Measurements from ENCODE around the gene EOLA2. TPM values are rescaled to one million over a fixed set of nuclear protein-coding genes. Genes with fewer than 3 reads are reported as not detected.
"Not testable (repeated sequence)": the region's sequence is repeated elsewhere in the genome, so short reads cannot be mapped to it uniquely, and the experiment has no call there.

EOLA2 gene
- 32.6 TPM for polyA plus RNA-seq (2013, experiment 1 of 2; ENCODE audit: insufficient read length)
- 29.2 TPM for polyA plus RNA-seq (2013, experiment 2 of 2; ENCODE audit: insufficient read length)

DNA sequence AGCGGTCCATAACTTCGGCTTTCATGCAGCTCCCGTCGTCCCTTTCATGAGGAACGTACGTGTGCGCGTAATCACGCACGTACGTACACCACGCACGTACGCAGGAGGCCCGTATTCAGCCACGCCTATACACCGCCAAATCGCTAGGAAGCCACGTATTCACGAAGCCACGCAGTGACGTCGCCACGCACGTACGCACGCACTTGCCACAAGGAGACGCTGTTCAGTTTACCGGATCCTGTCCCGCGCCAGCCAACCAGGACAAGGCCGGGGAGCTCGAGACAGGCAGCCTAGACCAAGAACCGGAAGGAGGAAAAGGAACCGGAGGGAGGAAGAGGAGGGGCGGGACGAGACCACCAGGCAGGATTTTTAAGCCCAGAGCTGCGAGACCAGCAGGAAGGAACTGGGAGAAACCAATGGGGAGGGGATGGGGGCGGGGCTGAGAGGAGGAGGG lies at the start of gene EOLA2:
EOLA2 (minus strand) TSS at position 65 of the 454 bp plus-strand sequence. CDS start 4,617 bp downstream, outside the sequence.
- peak; percentile 99 for DNase-seq

DNA sequence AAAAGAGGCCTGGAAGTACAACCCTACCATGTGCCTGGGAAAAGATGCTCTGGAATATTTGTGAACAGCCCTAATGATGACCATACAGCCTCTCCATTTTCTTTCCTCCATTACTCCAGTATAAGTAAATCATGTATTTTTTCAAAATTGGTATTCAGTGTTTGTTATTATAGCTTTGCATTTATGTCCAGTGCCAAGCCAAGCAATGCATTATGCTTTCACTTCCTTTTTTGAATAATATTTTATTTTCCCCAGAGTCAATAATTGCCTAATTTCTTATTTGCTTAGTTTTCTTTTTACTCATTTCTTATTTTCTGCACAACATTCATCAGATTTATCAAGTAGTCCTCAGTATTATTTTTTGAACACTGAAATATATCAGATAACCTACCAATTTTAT lies 49.3 kb upstream of the EOLA2 start:
- DNase-seq = no peak

DNA sequence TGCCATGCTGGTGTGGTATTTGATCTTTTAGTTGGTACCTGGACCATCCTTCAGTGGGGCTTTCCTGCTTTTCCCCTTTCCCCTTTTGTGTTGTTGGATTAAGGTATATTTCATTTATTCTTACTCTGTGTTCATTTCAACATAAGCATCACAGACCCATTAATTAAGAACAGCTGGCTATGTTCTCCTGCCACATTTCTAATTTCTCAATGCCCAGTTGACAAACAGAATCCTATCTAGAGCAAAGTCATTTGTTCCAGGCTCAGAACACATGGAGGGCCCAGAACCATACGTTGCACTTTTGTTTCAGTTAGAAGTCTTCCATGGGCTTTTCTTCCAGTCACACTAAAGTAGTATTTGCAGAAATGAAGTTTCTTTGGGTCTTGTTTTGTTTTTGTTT lies 46.1 kb upstream of the EOLA2 start:
- DNase-seq = no peak

DNA sequence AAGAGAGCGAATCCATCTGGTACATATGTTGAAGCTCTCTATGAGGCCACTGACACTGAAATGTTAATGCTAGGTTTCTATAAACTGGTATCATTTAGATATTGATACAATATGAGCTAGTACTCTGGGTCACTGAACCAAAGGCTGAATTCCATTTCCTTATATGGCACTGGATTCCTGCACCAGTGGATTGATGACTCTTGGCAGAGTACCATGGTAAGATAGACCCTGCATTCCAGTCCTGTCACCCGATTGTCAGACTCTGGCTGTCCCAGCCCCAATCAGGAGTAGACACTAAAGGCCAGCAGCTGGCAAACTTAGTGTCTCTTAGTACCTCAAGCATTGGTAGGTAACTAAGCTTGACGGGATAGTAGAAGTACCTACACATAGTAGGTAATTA lies 44.0 kb upstream of the EOLA2 start:
- DNase-seq = peak; percentile 64

DNA sequence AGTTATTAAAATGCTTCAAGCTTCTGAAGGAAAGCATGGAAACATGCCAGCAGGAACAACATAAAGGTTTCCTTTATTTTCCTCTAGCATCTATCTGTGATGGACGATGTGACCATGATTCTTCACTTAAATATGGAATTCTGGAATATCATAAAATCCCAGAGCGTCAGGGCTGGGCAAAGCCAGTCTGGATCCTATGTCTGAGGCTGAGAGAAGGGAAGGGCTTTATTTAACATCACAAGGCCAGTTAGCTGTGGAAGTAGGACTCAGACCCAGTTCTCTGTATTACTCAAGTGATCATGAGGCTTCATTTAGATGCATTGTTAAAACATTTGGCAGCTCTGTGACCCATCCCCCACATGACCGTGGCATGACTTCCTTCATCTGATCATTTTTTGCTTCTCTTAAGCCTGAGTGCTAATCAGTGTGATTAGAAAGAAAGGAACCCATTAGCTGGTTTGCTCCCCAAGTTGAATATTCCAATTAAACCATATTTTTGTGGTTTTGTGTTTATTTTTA lies 40.9 kb upstream of the EOLA2 start:
- DNase-seq = no peak

DNA sequence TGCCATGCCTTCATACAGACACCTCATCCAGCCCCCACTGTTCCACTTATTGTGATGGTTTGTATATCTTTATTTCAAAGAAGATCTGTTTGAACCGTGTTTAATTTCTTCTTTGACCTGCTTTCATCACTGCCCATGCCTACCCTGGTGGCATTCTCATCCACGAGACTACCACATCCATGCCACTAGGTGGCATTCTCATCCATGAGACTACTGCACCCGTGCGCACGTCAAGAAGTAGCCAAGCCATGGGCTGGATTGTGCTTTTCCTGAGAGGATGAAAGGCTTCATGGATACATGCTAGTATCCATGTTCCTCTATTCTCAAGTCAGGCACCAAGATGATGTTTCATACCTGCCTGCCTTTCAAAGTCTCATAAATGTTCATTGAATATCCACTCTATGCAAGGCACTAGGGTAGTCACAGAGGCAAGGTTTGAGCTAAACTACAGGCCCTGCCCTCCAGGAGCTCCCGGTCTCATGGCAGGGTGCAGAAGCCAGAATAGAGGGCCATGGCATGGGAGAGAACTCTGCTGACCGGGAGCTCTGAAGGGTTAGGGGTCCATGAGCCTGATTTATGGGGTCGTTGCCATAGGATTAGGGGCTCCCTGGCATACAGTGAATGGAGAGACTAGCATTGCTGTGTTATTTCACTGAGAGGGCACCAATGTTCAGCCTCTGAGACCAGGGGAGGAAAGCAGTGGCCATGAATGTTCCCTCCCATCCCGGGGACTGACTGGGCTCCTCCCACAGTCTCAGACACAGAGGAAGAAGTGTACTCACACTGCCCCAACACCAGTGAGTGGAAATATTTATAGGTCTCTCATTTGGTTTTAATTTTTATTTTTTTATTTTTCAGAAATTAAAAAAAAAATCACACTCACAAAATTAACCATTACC lies 24.8 kb upstream of the EOLA2 start:
- DNase-seq = peak; percentile 77

DNA sequence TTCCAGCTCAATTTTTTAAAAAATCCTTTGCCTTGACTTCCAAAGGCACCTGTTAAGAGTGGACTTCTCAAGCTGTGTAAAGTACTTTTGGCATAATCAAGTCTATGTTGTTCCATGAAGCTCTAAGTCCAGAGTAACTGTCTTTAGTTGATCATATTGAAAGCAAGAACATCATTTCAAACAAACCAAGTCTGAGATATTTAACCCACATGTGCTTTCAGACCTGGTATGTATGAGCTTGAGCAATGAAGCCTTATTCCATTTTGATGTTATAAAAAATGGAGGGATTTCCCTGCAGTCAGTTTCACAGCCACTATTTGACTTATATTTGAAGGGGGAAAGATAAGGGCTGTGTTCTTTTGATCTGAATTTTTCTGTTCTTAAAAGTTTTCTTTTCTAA lies 23.7 kb upstream of the EOLA2 start:
- DNase-seq = no peak

DNA sequence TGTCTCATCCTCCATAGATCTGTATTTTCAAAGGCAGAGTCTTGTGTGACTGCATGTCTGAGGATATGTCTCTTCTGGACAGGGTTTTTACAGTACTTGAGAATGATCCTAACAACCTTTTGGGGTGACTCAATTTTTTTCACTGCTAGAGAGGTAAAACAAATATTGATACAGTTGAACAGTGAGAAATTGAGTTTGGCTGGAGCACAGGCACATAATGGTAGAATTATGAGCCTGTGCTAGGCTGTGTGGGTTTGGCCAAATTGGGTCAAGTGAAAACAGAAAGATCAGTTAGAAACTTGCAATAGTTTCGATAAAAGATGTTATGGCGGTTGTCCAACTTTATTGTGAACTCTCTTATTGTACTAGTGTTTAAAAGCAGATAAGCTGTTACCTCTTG lies 23.3 kb upstream of the EOLA2 start:
- no peak for DNase-seq

DNA sequence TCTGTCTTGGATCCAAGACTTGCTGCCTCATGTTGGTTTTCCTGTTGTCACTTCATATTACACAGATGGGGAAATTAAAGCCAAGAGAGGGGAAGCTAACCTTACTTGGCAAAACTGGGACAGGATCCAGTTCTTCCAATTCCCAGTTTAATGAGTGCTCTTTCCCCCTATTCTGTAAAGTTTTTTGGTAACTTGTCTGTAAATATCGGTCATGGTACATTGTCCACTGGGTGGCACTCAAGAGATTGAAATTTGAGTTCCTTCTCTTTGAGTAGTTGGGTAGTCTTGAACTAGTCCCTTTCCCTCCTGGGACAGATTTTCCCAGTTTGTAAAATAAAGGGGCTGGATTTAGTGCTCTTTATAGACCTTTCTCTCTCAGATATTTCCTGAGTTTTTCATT lies 12.4 kb upstream of the EOLA2 start:
- peak; percentile 59 for DNase-seq

DNA sequence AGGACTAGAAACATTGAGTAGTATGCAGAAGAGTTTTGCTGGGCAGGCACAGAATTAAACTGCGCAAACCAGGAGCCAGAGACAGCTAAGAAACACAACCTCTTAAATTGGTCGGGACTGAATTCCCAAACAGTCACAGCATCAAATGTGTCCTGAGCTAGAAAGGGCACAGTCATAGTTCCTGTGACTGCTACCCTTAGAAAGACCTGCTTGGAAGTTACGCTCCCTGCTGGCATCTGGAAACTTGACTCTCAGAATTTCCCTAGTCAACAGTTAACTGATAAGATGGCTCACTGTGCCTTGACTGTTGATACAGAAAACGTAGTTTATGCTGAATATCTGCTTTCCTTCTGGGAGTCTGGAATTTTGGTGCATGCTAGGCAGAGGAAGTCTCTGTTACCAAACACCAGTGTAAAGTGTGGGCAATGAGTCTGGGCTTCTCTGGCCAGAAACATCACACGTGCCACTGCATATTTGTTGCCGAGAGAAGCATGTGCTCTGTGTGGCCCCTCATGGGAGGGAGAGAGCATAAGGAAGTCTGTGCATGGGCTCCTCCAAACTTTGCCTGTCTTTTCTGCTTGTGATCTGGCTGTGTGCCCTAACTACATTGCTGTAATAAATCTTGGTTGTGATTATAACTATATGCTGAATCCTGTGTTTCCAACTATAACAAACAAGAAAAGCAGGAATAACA lies 11.6 kb upstream of the EOLA2 start:
- DNase-seq = no peak

DNA sequence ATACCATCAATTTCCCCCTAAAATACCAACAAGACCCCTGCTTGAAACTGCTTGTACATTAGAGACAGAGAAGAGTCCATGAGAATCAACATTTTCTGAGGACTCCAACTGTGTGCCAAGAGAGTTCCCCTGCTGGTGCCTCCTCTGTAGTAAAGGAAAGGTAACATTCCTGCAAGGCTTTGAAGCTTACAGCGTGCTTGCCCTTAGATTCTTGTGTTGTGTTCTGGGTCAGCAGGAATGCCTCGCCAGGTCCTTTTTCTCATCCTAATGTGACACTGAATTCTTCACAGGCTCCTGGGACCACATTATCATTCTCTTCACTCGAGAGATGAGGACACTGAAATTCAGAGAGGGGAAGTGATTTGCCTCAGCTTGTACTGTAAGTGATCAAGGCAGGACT lies 9.7 kb upstream of the EOLA2 start:
- DNase-seq = no peak

DNA sequence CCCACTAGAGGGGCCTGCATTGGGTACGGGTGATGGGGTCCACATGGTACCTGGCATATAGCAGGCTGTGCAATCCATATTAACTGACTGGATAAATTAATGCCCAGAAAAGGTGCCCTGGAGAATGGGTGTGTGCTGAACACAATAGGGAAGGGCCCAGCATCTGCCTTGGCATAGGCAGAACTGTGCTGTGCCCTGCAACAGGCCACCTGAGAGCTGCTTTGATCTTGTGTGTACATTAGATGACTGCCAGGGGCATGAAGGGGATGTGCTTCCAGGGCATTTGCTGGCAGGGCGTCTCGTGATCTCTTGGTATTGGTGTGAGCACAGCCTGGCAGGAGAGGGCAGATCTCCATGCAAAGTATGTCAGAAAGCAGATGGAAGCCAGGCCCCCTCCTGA lies 8.6 kb upstream of the EOLA2 start:
- DNase-seq = not testable (repeated sequence)

DNA sequence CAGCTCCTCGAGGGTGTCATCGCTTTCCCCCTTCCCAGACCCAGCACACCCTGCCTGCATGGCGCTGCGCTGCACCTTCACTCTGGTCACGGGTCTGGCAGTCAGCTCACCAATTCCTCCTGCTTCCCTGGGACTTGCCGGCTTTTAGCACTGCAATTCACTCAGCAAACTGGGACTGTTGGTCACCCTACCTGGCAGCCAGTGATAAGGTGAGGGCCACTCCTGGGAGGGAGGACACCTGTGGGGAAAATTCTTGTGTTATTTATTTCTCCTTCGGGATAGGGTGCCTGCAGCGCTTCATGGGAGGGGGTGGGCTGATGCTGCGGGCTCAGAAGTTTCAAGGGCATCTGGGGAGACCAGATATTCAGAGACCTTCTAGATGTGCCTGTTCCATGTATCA lies 7.5 kb upstream of the EOLA2 start:
- not testable (repeated sequence) for DNase-seq

DNA sequence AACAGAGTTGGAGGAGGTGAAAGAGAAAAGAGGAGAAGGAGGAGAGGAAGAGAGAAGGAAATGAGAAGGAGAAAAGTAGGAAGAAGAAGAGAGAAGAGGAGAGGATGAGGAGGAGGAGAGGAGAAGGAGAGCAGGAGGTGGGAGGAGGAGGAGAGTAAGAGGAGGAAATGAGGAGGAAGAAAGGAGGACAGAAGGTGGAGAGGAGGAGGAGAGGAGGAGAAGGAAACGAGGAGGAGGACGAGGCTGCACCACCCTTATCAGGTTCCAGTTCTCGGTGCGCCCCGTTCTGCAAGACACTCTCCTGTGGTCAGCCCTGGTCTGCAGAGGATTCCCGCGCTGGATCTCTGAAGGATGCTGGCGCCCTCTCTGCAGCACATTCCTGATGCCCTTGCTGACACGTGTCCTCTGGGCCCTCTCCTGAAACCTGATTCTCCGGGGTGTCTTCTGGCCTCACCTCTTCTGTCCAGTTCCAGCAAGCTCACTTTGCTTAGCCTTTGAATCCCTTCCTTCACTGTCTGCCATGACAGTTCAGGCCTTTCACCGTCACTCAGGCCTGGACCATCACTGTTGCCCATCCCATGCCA lies 6.9 kb upstream of the EOLA2 start:
- not testable (repeated sequence) for DNase-seq

DNA sequence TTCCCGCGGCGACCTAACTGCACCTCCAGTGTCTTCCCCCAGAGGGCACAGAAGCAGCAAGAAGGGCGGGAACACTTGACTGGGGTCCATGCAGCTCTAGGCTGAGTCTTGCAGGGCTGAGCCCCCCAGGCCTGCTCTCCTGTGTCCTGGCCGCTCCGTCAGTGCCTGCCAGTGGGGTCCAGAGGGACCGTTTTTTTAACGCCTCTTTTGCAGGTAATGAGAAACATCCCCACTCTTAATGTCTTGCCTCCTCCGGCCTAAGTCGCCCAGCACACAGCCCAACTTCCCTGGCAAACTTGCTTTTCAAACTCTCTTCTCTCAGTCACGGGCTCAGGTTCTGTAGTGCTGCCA lies 2.4 kb upstream of the EOLA2 start:
- DNase-seq = not testable (repeated sequence)

DNA sequence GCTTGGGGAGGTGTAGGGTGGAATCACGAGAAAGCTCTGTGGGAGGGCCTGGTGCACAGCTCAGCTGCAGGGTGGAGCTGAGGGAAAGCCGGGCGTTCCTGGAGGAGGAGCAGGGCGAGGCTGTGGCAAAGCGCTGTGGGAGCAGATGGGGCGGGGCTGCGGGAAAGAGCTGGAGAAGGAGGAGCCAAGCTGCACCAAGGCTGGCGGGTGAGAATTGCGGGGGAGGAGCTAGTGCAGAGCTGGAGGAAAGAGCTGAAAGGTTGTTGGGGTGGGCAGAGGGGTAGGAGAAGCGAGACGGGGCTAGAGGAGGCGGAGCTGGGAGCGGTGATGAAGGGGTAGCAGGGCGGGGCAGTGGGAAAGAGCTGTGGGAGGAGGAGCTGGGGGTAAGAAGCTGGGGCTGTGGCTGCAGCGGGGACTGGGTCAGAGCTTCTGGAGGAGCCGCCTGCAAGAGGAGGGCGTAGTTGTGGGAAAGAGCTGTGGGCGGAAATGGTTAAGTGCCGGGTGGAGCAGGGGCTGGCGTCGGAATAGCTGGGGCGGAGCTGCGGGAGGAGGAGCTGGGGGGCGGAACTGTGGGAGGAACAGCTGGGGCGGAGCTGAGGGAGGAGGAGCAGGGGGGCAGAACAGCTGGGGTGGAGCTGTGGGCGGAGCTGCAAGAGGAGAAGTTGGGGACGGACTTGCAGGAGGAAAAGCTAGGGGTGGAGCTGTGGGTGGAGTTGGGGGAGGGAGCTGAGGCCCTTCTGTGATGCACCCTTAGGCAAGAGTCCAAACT lies 1.8 kb upstream of the EOLA2 start:
- DNase-seq = peak; percentile 98

DNA sequence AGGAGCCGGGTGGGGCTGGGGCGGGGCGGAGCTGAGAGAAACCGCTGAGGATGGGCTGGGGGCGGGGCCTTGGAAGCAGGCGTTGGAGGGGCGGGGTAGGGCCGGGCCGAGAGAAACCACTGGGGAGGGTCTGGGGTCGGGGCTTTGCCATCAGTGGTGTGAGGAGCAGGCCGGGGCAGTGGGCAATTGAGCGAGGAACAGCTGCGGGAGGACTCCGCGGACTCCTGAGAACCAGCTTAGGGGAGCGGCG lies 1.3 kb upstream of the EOLA2 start:
- no peak for DNase-seq

DNA sequence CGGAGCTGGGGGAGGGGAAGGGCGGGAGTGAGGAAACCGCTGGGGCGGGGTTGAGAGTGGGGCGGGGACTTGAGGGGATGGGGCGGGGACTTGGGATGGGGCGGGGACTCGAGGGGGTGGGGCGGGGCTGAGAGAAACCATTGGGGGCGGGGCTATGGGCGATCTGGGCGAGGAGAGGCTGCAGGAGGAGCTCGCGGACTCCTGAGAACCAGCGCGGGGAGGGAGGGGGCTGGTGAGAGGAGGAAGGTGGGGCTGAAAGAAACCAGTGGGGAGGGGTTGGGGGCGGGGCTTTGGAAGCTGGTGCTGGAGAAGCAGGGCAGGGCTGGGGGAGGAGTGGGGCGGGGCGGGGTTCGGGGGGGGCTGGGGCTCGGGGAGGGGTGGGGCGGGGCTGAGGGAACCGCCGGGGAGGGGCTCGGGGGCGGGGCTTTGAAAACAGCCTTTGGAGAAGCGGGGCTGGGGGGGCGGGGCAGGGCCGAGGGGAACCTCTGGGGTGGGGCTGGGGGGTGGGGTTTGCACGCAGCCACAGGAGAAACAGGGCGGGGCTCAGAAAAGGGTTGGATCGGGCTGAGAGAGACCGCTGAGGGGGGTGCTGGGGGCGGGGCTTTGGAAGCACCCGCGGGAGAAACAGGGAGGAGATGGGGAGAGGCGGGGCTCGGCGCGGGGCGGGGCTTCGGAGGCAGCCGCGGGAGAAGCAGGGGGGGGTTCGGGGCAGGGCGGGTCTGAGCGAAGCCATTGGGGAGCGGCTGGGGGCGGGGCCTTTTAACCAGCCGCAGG lies 777 bp upstream of the EOLA2 start:
- DNase-seq = peak; percentile 95

DNA sequence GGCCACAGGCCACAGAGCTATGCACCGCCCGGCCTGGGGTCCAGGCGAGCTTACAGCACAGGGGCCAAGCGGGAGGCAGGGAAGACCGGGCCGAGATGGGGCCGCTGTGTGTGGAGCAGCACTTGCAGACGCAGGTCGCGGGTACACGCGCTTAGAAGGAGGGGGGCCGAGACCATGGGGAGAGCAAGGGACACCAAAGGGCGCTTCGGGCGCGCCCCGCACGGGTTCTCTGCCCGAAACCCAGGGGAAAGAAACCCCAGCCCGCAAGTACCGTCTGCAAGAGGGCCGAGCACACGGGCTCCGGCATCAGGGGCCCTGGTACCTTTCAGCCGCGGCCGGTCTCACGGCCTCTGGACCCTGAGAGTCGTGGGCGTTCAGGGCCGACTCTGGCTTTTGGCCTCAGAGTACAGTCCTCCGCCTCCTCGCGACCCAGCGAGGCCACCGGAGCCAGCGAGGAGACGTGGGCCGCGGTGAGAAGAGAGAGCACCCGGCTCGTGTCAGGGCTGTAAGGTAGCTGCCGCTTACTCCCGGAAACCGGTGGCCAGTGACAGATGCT lies 342 bp downstream of the EOLA2 start:
- DNase-seq = no peak

DNA sequence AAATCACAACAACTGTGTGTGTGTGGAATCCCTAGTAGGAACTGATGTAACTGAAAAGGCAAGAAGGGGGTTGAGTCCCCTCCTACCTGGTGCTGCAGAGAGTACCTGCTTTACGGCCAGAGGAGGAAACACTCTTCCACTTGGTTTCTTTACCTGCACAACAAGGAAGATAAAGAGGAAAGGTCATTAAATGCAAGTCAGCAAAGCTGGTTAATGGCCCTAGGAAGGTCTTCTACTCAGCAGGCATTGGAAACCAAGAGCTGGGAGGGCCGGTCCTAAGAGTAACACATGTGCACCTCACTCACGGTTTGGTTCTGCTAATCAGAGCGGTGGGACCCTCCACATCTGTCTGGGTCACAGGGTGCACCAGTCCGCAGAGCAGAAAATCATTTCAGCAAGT lies 963 bp downstream of the EOLA2 start:
- DNase-seq = not testable (repeated sequence)

DNA sequence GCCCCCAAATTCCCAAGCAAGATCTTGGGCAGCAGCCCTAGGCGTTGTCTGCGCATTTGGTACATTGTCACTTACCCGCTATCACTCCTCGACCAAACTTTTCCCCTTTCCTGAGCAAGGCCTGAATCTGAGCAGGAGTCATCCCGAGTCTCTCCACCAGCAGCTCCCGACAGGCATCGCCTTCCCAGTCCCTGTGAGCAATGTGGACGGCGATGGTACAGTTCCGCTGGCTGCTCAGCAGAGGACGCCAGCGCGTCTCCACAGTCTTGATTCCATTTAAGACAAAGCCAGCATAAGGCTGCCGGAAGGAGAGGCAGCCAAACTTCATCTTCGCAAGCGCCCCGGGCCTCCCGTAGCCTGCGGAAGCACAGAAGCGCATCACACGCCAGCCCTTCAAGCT lies 4.7 kb downstream of the EOLA2 start:
- not testable (repeated sequence) for DNase-seq
